Peyer's patch (tissue), 4 donors: ENCODE results near the gene POLD2.

Experiments used
- POLR2A ChIP-seq, 2 donors: fragments of 450-650 bp; IDR thresholded peaks; one replicate each; pipeline ENCODE4 v1.5.1; 2017; ENCODE audit warnings: antibody characterized with exemption in 2 of 2, mild to moderate bottlenecking in 2 of 2, moderate library complexity in 2 of 2
- TF ChIP-seq, protein P1 (sequence below), 6 experiments: fragments of 450-650 bp in 4 of 6; fragments of 200-600 bp in 2 of 6; sonication (generic) in 1 of 6; IDR thresholded peaks; one replicate each; pipeline ENCODE4 v1.5.1; 2017 to 2019; ENCODE audit warnings: antibody characterized with exemption in 6 of 6, mild to moderate bottlenecking in 3 of 6, moderate library complexity in 1 of 6

DNA sequence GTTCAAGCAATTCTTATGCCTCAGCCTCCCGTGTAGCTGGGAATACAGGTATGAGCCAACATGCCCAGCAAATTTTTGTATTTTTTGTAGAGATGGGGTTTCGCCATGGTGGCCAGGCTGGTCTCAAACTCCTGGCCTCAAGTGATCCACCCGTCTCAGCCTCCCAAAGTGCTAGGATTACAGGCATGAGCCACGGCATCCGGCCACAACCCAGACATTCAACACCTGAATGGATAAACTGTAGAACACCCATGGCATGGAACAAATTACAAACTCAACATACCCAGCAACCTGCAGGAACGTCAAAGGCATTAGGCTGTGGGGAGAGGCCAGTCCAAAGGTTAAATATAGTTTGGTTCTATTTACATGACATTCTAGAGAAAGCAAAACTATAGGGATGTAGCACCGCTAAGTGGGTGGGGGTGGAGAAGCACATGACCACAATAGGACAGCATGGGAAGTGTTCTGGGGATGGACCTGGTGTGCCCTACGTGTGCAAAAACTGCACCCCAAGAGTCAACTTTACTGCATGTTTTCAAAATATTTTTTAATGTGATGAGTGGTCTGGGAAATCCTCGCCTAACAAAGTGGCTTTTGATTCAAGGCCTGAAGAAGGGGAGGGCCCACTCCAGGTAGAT, 51.5 kb downstream of the POLD2 start:
- no peak for TF ChIP-seq POLR2A (IDR thresholded peaks at IDR 0.05)
- TF ChIP-seq, protein P1, sequence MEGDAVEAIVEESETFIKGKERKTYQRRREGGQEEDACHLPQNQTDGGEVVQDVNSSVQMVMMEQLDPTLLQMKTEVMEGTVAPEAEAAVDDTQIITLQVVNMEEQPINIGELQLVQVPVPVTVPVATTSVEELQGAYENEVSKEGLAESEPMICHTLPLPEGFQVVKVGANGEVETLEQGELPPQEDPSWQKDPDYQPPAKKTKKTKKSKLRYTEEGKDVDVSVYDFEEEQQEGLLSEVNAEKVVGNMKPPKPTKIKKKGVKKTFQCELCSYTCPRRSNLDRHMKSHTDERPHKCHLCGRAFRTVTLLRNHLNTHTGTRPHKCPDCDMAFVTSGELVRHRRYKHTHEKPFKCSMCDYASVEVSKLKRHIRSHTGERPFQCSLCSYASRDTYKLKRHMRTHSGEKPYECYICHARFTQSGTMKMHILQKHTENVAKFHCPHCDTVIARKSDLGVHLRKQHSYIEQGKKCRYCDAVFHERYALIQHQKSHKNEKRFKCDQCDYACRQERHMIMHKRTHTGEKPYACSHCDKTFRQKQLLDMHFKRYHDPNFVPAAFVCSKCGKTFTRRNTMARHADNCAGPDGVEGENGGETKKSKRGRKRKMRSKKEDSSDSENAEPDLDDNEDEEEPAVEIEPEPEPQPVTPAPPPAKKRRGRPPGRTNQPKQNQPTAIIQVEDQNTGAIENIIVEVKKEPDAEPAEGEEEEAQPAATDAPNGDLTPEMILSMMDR (IDR thresholded peaks at IDR 0.05), result no peak
